Sigmoid colon (tissue), 7 donors: ENCODE data around the gene FAM229B. TPM values are rescaled to one million over a fixed set of nuclear protein-coding genes. Genes with fewer than 3 reads are reported as not detected.
A peak's percentile ranks its signal among the peaks of the same experiment; 100 is the strongest.

Experiments
- DNase-seq: peaks from one replicate; pipeline ENCODE4 v3.0.0-alpha.2; 2019
- H3K27ac ChIP-seq, 4 donors: fragments of 200-600 bp; sonication (generic); one replicate each; pipeline ENCODE4 v1.5.1; 2016 to 2019; ENCODE audit warnings: mild to moderate bottlenecking in 1 of 4
- H3K27me3 ChIP-seq, 3 donors: fragments of 200-600 bp; sonication (generic); one replicate each; pipeline ENCODE4 v1.5.1; 2019; ENCODE audit warnings: mild to moderate bottlenecking in 1 of 3
- H3K36me3 ChIP-seq, 4 donors: fragments of 200-600 bp; sonication (generic); one replicate each; pipeline ENCODE4 v1.5.1; 2016 to 2019
- H3K4me1 ChIP-seq, 4 donors: fragments of 200-600 bp; sonication (generic); one replicate each; pipeline ENCODE4 v1.5.1; 2017 to 2019
- H3K4me3 ChIP-seq, 4 donors: fragments of 200-600 bp; sonication (generic); one replicate each; pipeline ENCODE4 v1.5.1; 2017 to 2019; ENCODE audit warnings: mild to moderate bottlenecking in 2 of 4, moderate library complexity in 1 of 4
- H3K9me3 ChIP-seq, 4 donors: fragments of 200-600 bp in 3 of 4; sonication (generic) in 3 of 4; one replicate each; pipeline versions ENCODE4 v1.5.1 to v1.6.1; 2013 to 2019
- EP300 ChIP-seq, 4 donors: sonication (generic); formaldehyde crosslinking; IDR thresholded peaks; one replicate each; pipeline ENCODE4 v1.6.1; 2017; ENCODE audit warnings: antibody characterized with exemption in 4 of 4
- POLR2A ChIP-seq, 2 donors: fragments of 450-650 bp; IDR thresholded peaks; one replicate each; pipeline ENCODE4 v1.6.1; 2016; ENCODE audit warnings: antibody characterized with exemption in 2 of 2, mild to moderate bottlenecking in 2 of 2, moderate library complexity in 2 of 2
- POLR2AphosphoS5 ChIP-seq, 4 donors: sonication (generic); formaldehyde crosslinking; IDR thresholded peaks; one replicate each; pipeline ENCODE4 v1.6.1; 2017; ENCODE audit warnings: antibody characterized with exemption in 4 of 4
- WGBS, 2 donors: extraction: QIAGEN DNeasy Blood & Tissue Kit; methylation state at CpG; one replicate each; pipeline ENCODE4 v1.1.7; 2013; 5-methylcytosine and 5-hydroxymethylcytosine counted together
- intact Hi-C: fragments of 100-400 bp; cut with DNase I; formaldehyde crosslinking; loops from one replicate; pipeline ENCODE4 v1.15.1; 2023
- polyA plus RNA-seq, 3 donors: library from polyadenylated mRNA; stranded (reverse); fragments of 200-250 nt; gene quantifications; one replicate each; pipeline ENCODE4 v1.2.3, GENCODE V29; 2013
- total RNA-seq, 4 donors: library from RNA; depleted of rRNA; stranded (reverse); fragments of >200 nt; gene quantifications; one replicate each; pipeline ENCODE4 v1.1.0, GENCODE V29; 2016
- TF ChIP-seq, protein P1 (sequence below), 4 experiments: fragments of 450-650 bp in 3 of 4; fragments of 200-600 bp in 1 of 4; IDR thresholded peaks; one replicate each; pipeline ENCODE4 v1.5.1; 2016 to 2019; ENCODE audit warnings: antibody characterized with exemption in 4 of 4, mild to moderate bottlenecking in 3 of 4, moderate library complexity in 2 of 4
- donor health status: healthy with polysubstance abuse.
- donor health status: Bipolar disorder and iron deficiency.
- donor health status: healthy.

The FAM229B gene
- total and polyA plus RNA-seq, 7 donors: 0.46 to 22.2 (median 11.4) TPM

DNA sequence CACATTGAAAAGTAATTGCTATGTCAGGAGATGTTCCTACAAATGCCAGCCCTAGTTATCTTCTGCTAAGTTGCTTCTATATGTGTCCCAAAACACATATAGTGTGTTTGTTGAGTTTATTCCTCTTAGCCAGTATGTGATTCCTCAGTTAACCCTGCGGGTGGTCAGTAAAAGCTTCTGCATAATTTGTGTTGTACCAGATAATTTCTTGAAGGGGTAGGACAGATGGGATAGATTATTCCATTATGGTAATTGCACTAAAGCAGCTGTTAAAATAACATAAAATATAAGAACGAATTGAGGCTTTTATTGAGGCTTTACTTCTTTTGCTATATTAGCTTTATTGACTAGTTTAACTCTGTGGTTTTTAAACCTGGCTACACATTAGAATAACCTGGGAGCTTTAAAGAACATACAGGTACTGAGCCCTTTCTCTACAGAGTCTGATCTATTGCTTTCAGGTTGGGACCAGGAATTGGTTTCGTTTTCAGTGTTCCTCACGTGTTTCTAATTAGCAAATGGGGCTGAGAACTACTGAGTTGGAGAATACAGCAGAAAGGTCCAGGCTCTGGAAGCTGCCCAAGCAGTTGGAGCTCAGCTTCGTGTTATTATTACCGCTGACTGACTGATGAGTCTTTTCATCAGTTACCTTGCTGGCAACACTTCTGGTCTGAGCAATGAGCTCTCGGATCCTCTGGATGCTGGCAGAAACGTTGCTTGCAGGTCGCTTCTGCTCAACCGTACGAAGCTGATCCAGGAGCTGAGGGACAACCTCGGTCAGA, 56.9 kb downstream of the FAM229B start:
- TF ChIP-seq POLR2AphosphoS5 (IDR thresholded peaks at IDR 0.05): no peak
- TF ChIP-seq EP300 (IDR thresholded peaks at IDR 0.05): no peak
- TF ChIP-seq, protein P1, sequence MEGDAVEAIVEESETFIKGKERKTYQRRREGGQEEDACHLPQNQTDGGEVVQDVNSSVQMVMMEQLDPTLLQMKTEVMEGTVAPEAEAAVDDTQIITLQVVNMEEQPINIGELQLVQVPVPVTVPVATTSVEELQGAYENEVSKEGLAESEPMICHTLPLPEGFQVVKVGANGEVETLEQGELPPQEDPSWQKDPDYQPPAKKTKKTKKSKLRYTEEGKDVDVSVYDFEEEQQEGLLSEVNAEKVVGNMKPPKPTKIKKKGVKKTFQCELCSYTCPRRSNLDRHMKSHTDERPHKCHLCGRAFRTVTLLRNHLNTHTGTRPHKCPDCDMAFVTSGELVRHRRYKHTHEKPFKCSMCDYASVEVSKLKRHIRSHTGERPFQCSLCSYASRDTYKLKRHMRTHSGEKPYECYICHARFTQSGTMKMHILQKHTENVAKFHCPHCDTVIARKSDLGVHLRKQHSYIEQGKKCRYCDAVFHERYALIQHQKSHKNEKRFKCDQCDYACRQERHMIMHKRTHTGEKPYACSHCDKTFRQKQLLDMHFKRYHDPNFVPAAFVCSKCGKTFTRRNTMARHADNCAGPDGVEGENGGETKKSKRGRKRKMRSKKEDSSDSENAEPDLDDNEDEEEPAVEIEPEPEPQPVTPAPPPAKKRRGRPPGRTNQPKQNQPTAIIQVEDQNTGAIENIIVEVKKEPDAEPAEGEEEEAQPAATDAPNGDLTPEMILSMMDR (IDR thresholded peaks at IDR 0.05): no peak
- no peak for TF ChIP-seq POLR2A (IDR thresholded peaks at IDR 0.05)
- Histone ChIP-seq H3K4me1 (peaks cover 0 to 5% (median 2%) of the 10 kb centered on the region in 4 donors), H3K27me3 (no peaks in the 10 kb centered on the region), H3K27ac (peak overlapping the region in 1 of 4 donors; percentile 53), H3K4me3 (no peak overlapping the region), H3K36me3 (peaks cover 50 to 90% (median 64%) of the 10 kb centered on the region in 4 donors), H3K9me3 (no peaks in the 10 kb centered on the region)
- intact Hi-C loops: no loop called here
- WGBS, 2 donors: 77 to 85% methylated on average over 12 of the region's 12 CpGs
- DNase-seq: no peak

DNA sequence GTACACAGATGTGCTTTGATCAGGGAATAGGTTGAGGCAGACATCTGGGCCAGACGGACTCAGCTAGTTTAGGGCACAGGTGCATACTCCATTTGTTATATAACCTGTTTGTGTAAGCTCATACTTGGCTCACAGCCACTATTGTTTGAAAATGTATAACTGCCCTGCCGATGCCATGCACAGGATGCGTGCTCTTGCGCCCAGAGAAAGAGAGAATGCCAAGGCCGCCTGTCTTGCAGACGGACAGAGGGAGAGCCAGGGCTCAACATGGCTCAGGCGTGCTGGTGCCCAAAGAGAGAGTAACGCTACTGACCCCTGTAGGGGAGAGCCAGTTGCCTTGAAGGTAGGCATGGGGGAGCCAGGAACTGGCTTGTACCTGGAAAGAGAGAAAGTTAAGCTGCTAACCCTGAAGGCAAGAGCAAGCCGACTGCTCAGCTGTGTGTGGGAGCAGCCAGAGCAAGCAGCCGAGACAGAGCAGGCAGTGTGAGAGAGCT, 57.7 kb downstream of the FAM229B start:
- Histone ChIP-seq H3K27ac (peak overlapping the region in 2 of 4 donors; percentile 24 to 53), H3K4me3 (no peak overlapping the region), H3K36me3 (peaks cover 43 to 82% (median 57%) of the 10 kb centered on the region in 4 donors), H3K27me3 (no peaks in the 10 kb centered on the region), H3K4me1 (peaks cover 0 to 13% (median 9%) of the 10 kb centered on the region in 4 donors), H3K9me3 (no peaks in the 10 kb centered on the region)
- TF ChIP-seq, protein P1 (IDR thresholded peaks at IDR 0.05): no peak
- TF ChIP-seq POLR2AphosphoS5 (IDR thresholded peaks at IDR 0.05) (no peak), POLR2A (IDR thresholded peaks at IDR 0.05) (no peak), EP300 (IDR thresholded peaks at IDR 0.05) (no peak)
- WGBS, 2 donors: 68 to 87% methylated on average over 10 of the region's 10 CpGs
- DNase-seq: no peak
- intact Hi-C loops: no loop called here

- Histone ChIP-seq H3K9me3 (no peaks in the 10 kb centered on the region), H3K36me3 (peaks cover 20 to 72% (median 29%) of the 10 kb centered on the region in 4 donors), H3K27ac (peak overlapping the region in 2 of 4 donors; percentile 80 to 85), H3K27me3 (no peaks in the 10 kb centered on the region), H3K4me1 (peaks cover 0 to 24% (median 18%) of the 10 kb centered on the region in 4 donors), H3K4me3 (no peak overlapping the region)
- intact Hi-C loops: no loop called here
- 91 to 93% methylated on average over 6 of the region's 6 CpGs for WGBS, 2 donors
- DNase-seq: no peak
- TF ChIP-seq, protein P1 (IDR thresholded peaks at IDR 0.05): no peak
- TF ChIP-seq POLR2AphosphoS5 (IDR thresholded peaks at IDR 0.05): no peak
- no peak for TF ChIP-seq POLR2A (IDR thresholded peaks at IDR 0.05)
- TF ChIP-seq EP300 (IDR thresholded peaks at IDR 0.05): no peak
Observed at GRCh38 chr6:112148103-112148502, 60.7 kb downstream of the FAM229B start.

DNA sequence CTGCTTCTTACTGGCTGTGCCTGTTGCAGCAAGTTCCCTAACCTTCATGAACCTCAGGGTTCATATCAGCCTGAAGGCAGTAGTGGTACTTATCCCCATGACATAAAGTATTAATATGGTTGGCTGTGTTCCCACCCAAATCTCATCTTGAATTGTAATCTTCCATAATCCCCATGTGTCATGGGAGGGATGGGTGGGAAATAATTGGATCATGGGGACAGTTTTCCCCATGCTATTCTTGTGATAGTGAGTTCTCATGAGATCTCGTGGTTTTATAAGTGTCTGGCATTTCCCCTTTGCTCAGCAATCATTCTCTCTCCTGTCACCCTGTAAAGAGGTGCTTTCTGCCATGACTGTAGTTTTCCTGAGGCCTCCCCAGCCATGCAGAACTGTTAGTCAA, 61.8 kb downstream of the FAM229B start:
- Histone ChIP-seq H3K27ac (peak overlapping the region; percentile 68 to 85 (median 78)), H3K36me3 (peaks cover 9 to 72% (median 19%) of the 10 kb centered on the region in 4 donors), H3K27me3 (no peaks in the 10 kb centered on the region), H3K4me3 (no peak overlapping the region), H3K4me1 (peaks cover 0 to 24% (median 18%) of the 10 kb centered on the region in 4 donors), H3K9me3 (no peaks in the 10 kb centered on the region)
- DNase-seq: no peak
- intact Hi-C loops: no loop called here
- WGBS, 2 donors: 35 to 68% methylated on average over 1 of the region's 1 CpG
- TF ChIP-seq POLR2AphosphoS5 (IDR thresholded peaks at IDR 0.05) (no peak), POLR2A (IDR thresholded peaks at IDR 0.05) (no peak), EP300 (IDR thresholded peaks at IDR 0.05) (no peak)
- TF ChIP-seq, protein P1 (IDR thresholded peaks at IDR 0.05): no peak
